G401 (cell line): ENCODE measurements around the gene OR52B4. TPM values are rescaled to one million over a fixed set of nuclear protein-coding genes. Genes with fewer than 3 reads are reported as not detected.
"Not testable (repeated sequence)": the region's sequence is repeated elsewhere in the genome, so short reads cannot be mapped to it uniquely, and the experiment has no call there.

ENCODE experiments used
- DNase-seq: peaks from one replicate; pipeline ENCODE4 v3.0.0-alpha.2; 2015; ENCODE audit warnings: low spot score
- in situ Hi-C: cut with HindIII; loops from 2 replicates; pipeline ENCODE4 v1.10.0; 2016; ENCODE audit warnings: low sequenced_read_pairs, mixed read lengths
- total RNA-seq: library from RNA; depleted of rRNA; stranded (reverse); fragments of >200 nt; shearing (Covaris generic); gene quantifications from 2 replicates; pipeline ENCODE4 v1.2.3, GENCODE V29; 2014; rRNA removed

OR52B4 gene
- not detected in 2 replicates for total RNA-seq

DNA sequence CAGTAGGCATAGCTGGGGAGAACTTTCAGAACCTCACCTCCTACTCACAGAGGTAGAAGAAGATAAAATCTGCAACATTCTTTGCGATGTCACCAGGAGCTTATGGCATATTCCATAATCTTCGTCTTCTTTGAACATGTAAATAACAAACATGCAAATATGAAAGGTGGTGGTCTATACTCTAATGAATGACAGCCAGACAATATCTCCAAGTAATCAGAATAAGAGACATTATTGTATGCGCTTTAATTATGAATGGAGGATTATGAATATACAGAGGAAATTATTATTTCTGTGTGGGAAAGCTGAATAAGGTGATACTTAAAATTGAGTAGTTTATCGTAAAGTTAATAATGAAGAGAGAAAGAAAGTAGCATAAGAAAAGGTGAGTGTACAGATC lies at the start of gene OR52B4:
OR52B4 (minus strand) TSS at position 101 of the 400 bp plus-strand sequence; CDS start at position 10, 91 bp downstream.
- in situ Hi-C loops = no loop called here

DNA sequence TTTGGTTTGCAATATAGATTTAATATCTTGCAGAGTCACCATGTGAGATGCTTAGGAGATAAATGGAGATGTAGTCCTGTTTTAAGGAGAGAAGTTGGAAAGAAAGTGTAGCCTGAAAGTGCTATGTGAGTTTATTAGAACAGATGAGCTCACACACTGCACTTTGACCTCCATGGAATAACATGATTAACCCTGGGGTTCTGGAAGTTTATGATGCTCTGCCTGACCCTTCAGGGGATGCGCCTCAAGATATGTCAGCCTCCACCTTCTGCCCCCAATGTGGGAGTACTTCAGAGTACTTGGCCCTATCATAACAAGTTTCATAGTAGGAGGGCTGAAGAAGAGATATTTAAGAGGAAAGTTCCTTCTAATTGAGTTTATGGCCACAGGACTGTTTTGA lies 48.6 kb upstream of the OR52B4 start:
- DNase-seq = no peak
- in situ Hi-C loops = no loop called here

More for the DNA sequence above, at the start of gene OR52B4:
- no peak for DNase-seq

DNA sequence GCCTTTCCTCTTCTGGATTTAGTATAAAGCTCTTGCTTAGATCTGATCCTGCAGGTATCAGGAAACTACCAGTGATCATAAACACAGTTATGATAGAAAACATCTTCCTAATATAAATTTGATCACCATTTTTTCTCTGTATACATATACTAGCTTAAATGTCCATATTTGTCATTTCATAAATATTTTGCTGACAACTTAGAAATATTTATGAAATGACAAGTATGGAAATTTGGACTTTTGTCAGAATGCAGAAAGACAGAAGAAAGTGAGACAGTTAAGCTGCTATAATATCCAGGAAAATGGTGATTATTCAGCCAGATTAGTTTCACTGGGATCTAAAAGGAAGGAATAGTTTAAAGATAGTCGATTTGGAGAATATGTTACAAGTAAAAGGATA lies 48.1 kb upstream of the OR52B4 start:
- in situ Hi-C loops = no loop called here
- no peak for DNase-seq

DNA sequence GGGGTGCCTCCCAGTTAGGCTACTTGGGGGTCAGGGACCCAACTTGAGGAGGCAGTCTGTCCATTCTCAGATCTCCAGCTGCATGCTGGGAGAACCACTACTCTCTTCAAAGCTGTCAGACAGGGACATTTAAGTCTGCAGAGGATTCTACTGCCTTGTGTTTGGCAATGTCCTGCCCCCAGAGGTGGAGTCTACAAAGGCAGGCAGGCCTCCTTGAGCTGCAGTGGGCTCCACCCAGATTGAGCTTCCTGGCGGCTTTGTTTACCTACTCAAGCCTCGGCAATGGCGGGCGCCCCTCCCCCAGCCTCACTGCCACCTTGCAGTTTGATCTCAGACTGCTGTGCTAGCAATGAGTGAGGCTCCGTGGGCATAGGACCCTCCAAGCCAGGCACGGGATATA lies 38.0 kb upstream of the OR52B4 start:
- DNase-seq, in situ Hi-C loops: not testable (repeated sequence)

DNA sequence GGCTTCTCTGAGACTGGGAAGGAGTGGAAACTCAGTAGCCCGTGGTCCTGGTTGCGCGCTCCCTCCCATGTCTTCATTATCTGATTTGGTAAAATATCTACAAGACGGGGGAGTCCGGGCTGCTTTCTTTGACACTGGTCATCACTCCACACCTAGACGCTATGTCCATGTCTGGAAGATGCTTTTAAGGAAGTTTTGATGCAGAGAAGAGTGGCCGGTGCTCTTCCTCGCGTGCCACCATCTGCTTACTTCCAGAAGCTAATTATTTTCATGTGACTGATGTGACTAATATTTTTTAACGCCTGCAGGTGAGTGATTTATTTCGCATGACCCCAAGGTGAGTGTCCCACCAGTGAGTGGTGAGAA lies 25.7 kb upstream of the OR52B4 start:
- no peak for DNase-seq
- in situ Hi-C loops = no loop called here

DNA sequence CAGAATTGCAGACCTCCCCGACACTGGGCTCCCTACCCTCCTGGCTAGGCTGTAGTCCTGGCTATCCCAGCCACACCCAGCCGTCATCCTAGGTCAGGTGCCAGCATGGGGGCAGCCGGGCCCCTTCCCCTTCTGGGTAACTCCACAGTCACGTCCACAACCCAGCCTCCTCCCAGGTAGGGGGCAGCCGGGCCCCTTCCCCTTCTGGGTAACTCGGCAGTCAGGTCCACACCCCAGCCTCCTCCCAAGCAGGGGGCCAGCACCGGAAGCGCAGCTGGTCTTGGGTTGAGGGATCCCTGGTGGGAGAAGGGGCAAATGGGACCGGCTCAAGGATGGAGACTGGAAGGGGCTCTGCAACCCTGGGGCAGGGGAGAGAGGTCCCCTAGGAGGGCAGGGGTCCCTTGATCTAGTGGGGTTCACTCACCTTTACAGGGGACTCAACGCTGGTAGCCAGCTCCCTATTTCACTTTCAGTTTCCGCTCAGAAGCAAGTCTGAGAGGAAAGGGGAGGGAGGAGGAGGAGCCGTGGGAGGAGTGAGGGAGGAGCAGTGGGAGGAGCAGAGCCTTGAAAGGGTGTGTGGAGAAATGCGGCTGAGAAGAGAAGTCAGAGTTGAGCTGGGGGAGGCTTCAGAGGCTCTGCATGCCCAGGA lies 25.1 kb upstream of the OR52B4 start, which contains the start of gene TRIM21:
TRIM21 (minus strand) TSS at position 494 of the 649 bp plus-strand sequence. CDS start 3,293 bp downstream, outside the sequence.
- in situ Hi-C loops = no loop called here
- peak; percentile 58 for DNase-seq

DNA sequence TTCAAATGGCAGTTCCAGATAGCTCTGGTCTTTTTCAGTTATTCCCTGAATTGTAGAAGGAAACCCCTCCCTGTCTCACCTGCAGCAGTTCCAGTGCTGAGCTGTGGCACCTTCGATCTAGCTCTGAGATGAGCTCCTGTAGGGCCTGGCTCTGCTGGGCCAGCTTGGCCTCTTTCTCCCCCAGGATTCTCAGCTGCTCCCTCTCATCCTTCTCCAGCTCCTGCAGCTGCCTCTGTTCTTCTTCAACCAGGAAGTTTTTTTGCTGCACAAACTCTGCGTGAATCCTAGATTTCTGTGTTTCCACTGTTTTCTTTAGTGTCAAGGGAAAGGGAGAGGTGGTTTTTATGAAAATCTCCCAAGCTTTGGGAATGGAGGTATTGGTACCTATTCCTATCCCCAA lies 20.0 kb upstream of the OR52B4 start:
- no peak for DNase-seq
- in situ Hi-C loops = no loop called here

DNA sequence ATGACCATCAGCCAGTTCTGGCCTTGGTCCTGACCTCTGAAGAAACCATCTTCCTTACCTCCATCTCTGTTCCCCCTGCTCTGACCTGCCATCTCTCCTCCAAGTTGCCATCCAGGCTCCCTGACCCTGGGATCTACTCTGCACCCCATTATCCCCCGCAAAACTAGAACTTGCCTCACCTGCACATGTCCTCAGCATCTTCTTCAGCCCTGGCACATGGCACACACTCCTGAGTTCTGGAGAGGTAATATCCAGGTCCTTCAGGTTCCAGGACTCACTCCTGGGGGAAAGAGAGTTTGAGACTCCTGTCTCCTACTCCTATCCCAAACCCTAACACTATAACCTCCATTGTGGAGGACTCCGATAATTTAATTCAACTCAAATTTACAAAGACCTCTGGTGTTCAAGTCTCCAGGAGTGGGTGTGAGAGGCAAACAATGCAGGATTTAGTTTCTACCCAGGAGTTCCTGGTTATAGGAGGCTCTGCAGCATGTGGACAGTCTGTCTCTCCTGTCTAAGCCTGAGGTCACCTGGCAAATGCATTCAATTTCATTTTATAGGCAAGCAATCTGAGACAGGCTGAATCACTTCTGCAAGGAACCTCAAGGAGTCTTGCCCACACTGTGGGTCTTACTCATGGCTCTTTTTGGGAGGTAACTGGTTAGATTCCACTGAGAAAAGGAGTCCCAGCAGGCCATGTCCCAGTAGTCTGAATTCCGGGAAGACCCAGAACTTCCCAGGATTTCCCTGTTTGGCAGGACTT lies 18.0 kb upstream of the OR52B4 start:
- in situ Hi-C loops = no loop called here
- no peak for DNase-seq

DNA sequence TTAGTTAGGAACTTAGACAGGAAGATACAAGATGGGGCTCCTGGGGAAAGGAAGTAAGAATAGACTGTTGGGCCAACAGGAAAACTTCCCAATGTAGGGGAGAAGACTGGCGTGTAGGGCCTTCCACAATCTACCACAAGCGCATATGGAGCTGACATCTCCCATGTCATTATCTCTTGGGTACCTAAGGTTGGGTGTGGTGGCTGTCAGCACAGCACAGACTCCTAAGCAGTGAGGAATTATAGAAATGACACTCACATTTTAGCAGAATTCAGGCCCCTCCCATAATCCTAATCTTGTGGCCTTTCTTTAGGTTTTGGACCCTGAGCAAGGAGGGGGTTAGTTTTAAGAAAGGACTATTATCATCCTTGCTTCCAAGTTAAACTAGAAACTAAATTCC lies 13.7 kb upstream of the OR52B4 start:
- no peak for DNase-seq
- in situ Hi-C loops = no loop called here

DNA sequence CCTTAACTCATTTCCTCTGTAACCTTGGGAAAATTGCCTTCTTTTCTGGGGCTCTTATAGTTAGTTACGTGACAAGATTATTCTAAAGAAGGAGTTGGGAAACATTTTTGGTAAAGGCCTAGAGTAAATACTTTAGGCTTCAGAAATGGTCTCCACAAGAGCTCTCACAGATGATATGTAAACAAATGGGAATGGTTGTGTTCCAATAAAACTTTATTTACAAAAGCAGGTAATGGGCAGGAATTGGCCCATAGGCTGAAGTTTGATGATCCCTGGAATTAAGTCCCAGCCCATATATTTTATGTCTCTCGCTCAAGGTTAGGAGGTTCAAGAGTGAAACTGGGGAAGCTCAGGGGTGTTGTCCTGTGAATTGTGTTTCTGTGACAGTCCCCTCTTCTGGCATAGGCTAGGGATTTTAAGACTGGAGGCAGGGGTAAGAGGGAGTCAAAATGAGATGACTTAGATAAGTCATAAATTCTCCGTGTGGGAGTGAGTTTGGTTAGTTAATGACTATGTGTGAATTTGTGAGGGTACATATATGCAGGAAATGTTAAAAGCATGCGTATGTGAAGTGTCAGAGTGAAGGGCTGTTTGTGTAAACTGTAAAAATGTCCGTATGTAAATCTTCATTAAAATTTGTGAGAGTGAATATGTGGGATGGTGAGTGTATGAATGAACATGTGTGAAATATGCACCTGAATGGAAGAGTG lies 7.4 kb upstream of the OR52B4 start:
- in situ Hi-C loops = no loop called here
- DNase-seq = no peak

DNA sequence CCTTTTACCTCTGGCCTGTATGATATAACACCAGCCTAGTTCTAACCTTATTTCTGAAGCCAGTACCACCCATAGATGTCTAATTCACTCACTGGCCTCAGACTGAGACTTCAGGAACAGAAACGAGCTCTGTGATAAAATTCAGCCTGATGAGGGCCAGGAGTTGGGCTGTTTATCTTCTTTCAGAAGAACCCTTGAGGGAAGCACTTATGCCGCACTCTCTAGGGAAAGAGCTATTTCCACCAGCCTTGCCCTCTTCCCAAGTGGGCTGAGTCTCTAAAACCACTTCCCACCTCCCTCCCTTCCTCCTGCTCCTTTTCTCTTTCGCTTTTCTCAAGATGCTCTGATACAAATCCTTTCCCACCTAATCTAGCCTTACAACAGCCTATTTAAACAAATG lies 2.0 kb upstream of the OR52B4 start:
- in situ Hi-C loops = no loop called here
- no peak for DNase-seq

DNA sequence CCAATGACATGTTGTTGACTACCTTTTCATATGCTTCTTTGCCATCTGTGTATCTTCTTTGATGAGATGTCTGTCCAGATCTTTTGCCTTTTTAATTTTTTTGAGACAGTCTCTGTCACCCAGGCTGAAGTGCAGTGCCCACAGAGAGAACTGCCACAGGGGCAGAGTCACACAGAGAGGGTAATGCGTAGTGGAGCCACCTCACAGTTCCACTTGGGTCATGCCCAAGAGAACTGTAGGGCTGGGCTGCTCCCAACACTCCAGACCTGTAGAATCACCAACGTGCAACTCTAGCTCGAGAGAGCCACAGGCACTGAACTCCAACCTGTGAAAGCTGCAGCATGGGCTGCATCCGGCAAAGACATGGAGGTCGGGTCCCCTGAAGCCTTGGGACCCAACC lies 20.0 kb downstream of the OR52B4 start:
- in situ Hi-C loops, DNase-seq: not testable (repeated sequence)

DNA sequence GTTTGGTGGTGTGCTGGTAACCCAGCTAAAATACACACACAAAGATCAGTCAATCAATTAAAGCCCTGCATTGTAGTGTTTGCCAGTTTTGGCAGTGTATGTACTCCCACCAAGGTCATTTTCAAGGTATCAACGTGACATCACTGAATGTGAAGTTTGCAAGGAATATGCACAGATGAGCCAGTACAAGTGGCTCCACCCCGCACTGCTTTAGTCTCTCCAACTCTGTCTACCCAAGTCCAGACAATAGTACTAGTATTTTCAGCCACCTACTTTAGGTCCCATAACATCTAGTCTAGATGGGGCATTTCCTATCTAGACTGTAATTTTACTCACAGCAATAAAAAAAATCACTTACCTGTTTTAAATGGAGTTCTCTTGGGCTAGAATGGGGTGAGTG lies 22.8 kb downstream of the OR52B4 start:
- in situ Hi-C loops, DNase-seq: not testable (repeated sequence)

DNA sequence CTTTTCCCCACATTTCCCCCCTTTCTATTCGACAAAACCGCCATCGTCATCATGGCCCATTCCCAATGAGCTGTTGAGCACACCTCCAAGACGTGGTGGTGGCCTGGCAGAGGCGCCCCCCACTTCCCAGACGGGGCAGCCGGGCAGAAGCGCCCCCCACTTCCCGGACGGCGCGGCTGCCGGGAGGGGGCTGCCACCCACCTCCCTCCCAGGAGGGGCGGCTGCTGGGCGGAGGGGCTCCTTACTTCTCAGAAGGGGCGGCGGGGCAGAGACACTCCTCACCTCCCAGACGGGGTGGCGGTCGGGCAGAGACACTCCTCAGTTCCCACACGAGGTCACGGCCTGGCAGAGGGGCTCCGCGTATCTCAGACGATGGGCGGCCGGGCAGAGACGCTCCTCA lies 33.8 kb downstream of the OR52B4 start:
- DNase-seq, in situ Hi-C loops: not testable (repeated sequence)

Other genes with a start within 250 kb of the OR52B4 start
- 14.5 and 20.7 TPM in 2 replicates for gene TRIM21, start 25.3 kb upstream of the OR52B4 start, total RNA-seq
- not detected in 2 replicates for gene OR52K2, start 80.9 kb upstream of the OR52B4 start, total RNA-seq
- gene OR52K1, start 114.3 kb upstream of the OR52B4 start, total RNA-seq = not detected in 2 replicates
- not detected in 2 replicates for gene OR52M1, start 176.8 kb upstream of the OR52B4 start, total RNA-seq
- not detected in 2 replicates for gene OR52I2, start 213.4 kb upstream of the OR52B4 start, total RNA-seq
- not detected in 2 replicates for gene OR52I1, start 225.7 kb upstream of the OR52B4 start, total RNA-seq
- gene TRIM68, start 239.8 kb upstream of the OR52B4 start, total RNA-seq = 9.2 and 33.6 TPM in 2 replicates